ENCODE data around the gene STPG1.

Gene STPG1

GRCh38 chr1:24341260-24341659 is 72.3 kb downstream of the STPG1 start:
- WGBS, 2 experiments (ENCODE audit: insufficient coverage in 2 of 2): 45 to 60% methylated on average over 4 to 6 of the region's 8 CpGs
- Histone ChIP-seq H3K27ac (ENCODE audit: low read depth, low read length, severe bottlenecking) (no peak overlapping the region), H3K4me3 (ENCODE audit: extremely low read depth, insufficient read depth, low read length, poor library complexity, severe bottlenecking) (no peak overlapping the region), H3K4me1 (ENCODE audit: control insufficient read depth, insufficient read depth, low read length, poor library complexity, severe bottlenecking) (peaks cover 17% of the 10 kb centered on the region), H3K36me3 (ENCODE audit: control insufficient read depth, insufficient read depth, low read length) (no peaks in the 10 kb centered on the region), H3K9me3 (ENCODE audit: control insufficient read depth, low read length) (no peaks in the 10 kb centered on the region)

- 37 to 61% methylated on average over 4 to 6 of the region's 8 CpGs for WGBS, 2 experiments (ENCODE audit: insufficient coverage in 2 of 2)
- Histone ChIP-seq H3K27ac (ENCODE audit: low read depth, low read length, severe bottlenecking) (no peak overlapping the region), H3K4me3 (ENCODE audit: extremely low read depth, insufficient read depth, low read length, poor library complexity, severe bottlenecking) (no peak overlapping the region), H3K9me3 (ENCODE audit: control insufficient read depth, low read length) (no peaks in the 10 kb centered on the region), H3K4me1 (ENCODE audit: control insufficient read depth, insufficient read depth, low read length, poor library complexity, severe bottlenecking) (peaks cover 17% of the 10 kb centered on the region), H3K36me3 (ENCODE audit: control insufficient read depth, insufficient read depth, low read length) (no peaks in the 10 kb centered on the region)
Observed at GRCh38 chr1:24340770-24341169, 72.8 kb downstream of the STPG1 start.

- 96% methylated on average over 8 of the region's 8 CpGs for WGBS, 2 experiments (ENCODE audit: insufficient coverage in 2 of 2)
- Histone ChIP-seq H3K4me3 (ENCODE audit: extremely low read depth, insufficient read depth, low read length, poor library complexity, severe bottlenecking) (no peak overlapping the region), H3K9me3 (ENCODE audit: control insufficient read depth, low read length) (no peaks in the 10 kb centered on the region), H3K27ac (ENCODE audit: low read depth, low read length, severe bottlenecking) (no peak overlapping the region), H3K4me1 (ENCODE audit: control insufficient read depth, insufficient read depth, low read length, poor library complexity, severe bottlenecking) (peaks cover 17% of the 10 kb centered on the region), H3K36me3 (ENCODE audit: control insufficient read depth, insufficient read depth, low read length) (no peaks in the 10 kb centered on the region)
Observed at GRCh38 chr1:24339996-24340395, 73.6 kb downstream of the STPG1 start.

- no peak overlapping the region for H3K27ac ChIP-seq (ENCODE audit: low read depth, low read length, severe bottlenecking)
- 83 to 88% methylated on average over 5 of the region's 5 CpGs for WGBS, 2 experiments (ENCODE audit: insufficient coverage in 2 of 2)
- H3K36me3 ChIP-seq (ENCODE audit: control insufficient read depth, insufficient read depth, low read length): no peaks in the 10 kb centered on the region
- H3K9me3 ChIP-seq (ENCODE audit: control insufficient read depth, low read length): no peaks in the 10 kb centered on the region
- no peak overlapping the region for H3K4me3 ChIP-seq (ENCODE audit: extremely low read depth, insufficient read depth, low read length, poor library complexity, severe bottlenecking)
- H3K4me1 ChIP-seq (ENCODE audit: control insufficient read depth, insufficient read depth, low read length, poor library complexity, severe bottlenecking): peaks cover 20% of the 10 kb centered on the region
Observed at GRCh38 chr1:24338447-24338846, 75.1 kb downstream of the STPG1 start.

GRCh38 chr1:24337455-24337854 is 76.1 kb downstream of the STPG1 start:
- peaks cover 20% of the 10 kb centered on the region for H3K4me1 ChIP-seq (ENCODE audit: control insufficient read depth, insufficient read depth, low read length, poor library complexity, severe bottlenecking)
- H3K4me3 ChIP-seq (ENCODE audit: extremely low read depth, insufficient read depth, low read length, poor library complexity, severe bottlenecking): no peak overlapping the region
- H3K27ac ChIP-seq (ENCODE audit: low read depth, low read length, severe bottlenecking): no peak overlapping the region
- no peaks in the 10 kb centered on the region for H3K36me3 ChIP-seq (ENCODE audit: control insufficient read depth, insufficient read depth, low read length)
- 86 to 100% methylated on average over 2 to 4 of the region's 4 CpGs for WGBS, 2 experiments (ENCODE audit: insufficient coverage in 2 of 2)
- H3K9me3 ChIP-seq (ENCODE audit: control insufficient read depth, low read length): no peaks in the 10 kb centered on the region

- H3K27ac ChIP-seq (ENCODE audit: low read depth, low read length, severe bottlenecking): no peak overlapping the region
- H3K4me1 ChIP-seq (ENCODE audit: control insufficient read depth, insufficient read depth, low read length, poor library complexity, severe bottlenecking): peaks cover 19% of the 10 kb centered on the region
- 83 to 100% methylated on average over 1 to 2 of the region's 5 CpGs for WGBS, 2 experiments (ENCODE audit: insufficient coverage in 2 of 2)
- no peak overlapping the region for H3K4me3 ChIP-seq (ENCODE audit: extremely low read depth, insufficient read depth, low read length, poor library complexity, severe bottlenecking)
- no peaks in the 10 kb centered on the region for H3K9me3 ChIP-seq (ENCODE audit: control insufficient read depth, low read length)
- no peaks in the 10 kb centered on the region for H3K36me3 ChIP-seq (ENCODE audit: control insufficient read depth, insufficient read depth, low read length)
Observed at GRCh38 chr1:24336075-24336474, 77.5 kb downstream of the STPG1 start.

GRCh38 chr1:24331961-24332673 is 81.5 kb downstream of the STPG1 start:
- no peak overlapping the region for H3K4me3 ChIP-seq (ENCODE audit: extremely low read depth, insufficient read depth, low read length, poor library complexity, severe bottlenecking)
- H3K36me3 ChIP-seq (ENCODE audit: control insufficient read depth, insufficient read depth, low read length): no peaks in the 10 kb centered on the region
- 85 to 89% methylated on average over 3 to 7 of the region's 7 CpGs for WGBS, 2 experiments (ENCODE audit: insufficient coverage in 2 of 2)
- H3K9me3 ChIP-seq (ENCODE audit: control insufficient read depth, low read length): no peaks in the 10 kb centered on the region
- peaks cover 16% of the 10 kb centered on the region for H3K4me1 ChIP-seq (ENCODE audit: control insufficient read depth, insufficient read depth, low read length, poor library complexity, severe bottlenecking)
- H3K27ac ChIP-seq (ENCODE audit: low read depth, low read length, severe bottlenecking): no peak overlapping the region

- Histone ChIP-seq H3K27ac (ENCODE audit: low read depth, low read length, severe bottlenecking) (no peak overlapping the region), H3K4me3 (ENCODE audit: extremely low read depth, insufficient read depth, low read length, poor library complexity, severe bottlenecking) (no peak overlapping the region), H3K9me3 (ENCODE audit: control insufficient read depth, low read length) (no peaks in the 10 kb centered on the region), H3K4me1 (ENCODE audit: control insufficient read depth, insufficient read depth, low read length, poor library complexity, severe bottlenecking) (peaks cover 13% of the 10 kb centered on the region), H3K36me3 (ENCODE audit: control insufficient read depth, insufficient read depth, low read length) (no peaks in the 10 kb centered on the region)
- WGBS, 2 experiments (ENCODE audit: insufficient coverage in 2 of 2): 90 to 100% methylated on average over 1 to 2 of the region's 2 CpGs
Observed at GRCh38 chr1:24329797-24330543, 83.6 kb downstream of the STPG1 start.

GRCh38 chr1:24329331-24329730 is 84.3 kb downstream of the STPG1 start:
- H3K27ac ChIP-seq (ENCODE audit: low read depth, low read length, severe bottlenecking): no peak overlapping the region
- H3K4me1 ChIP-seq (ENCODE audit: control insufficient read depth, insufficient read depth, low read length, poor library complexity, severe bottlenecking): peaks cover 12% of the 10 kb centered on the region
- WGBS, 2 experiments (ENCODE audit: insufficient coverage in 2 of 2): 86 to 90% methylated on average over 9 of the region's 9 CpGs
- H3K9me3 ChIP-seq (ENCODE audit: control insufficient read depth, low read length): no peaks in the 10 kb centered on the region
- H3K4me3 ChIP-seq (ENCODE audit: extremely low read depth, insufficient read depth, low read length, poor library complexity, severe bottlenecking): no peak overlapping the region
- no peaks in the 10 kb centered on the region for H3K36me3 ChIP-seq (ENCODE audit: control insufficient read depth, insufficient read depth, low read length)

- no peaks in the 10 kb centered on the region for H3K9me3 ChIP-seq (ENCODE audit: control insufficient read depth, low read length)
- H3K27ac ChIP-seq (ENCODE audit: low read depth, low read length, severe bottlenecking): no peak overlapping the region
- 100% methylated on average over 1 of the region's 2 CpGs; no CpG with 5 or more reads in 1 of the 2 experiments for WGBS, 2 experiments (ENCODE audit: insufficient coverage in 2 of 2)
- H3K4me3 ChIP-seq (ENCODE audit: extremely low read depth, insufficient read depth, low read length, poor library complexity, severe bottlenecking): no peak overlapping the region
- peaks cover 16% of the 10 kb centered on the region for H3K4me1 ChIP-seq (ENCODE audit: control insufficient read depth, insufficient read depth, low read length, poor library complexity, severe bottlenecking)
- no peaks in the 10 kb centered on the region for H3K36me3 ChIP-seq (ENCODE audit: control insufficient read depth, insufficient read depth, low read length)
Observed at GRCh38 chr1:24327891-24328290, 85.7 kb downstream of the STPG1 start.

GRCh38 chr1:24327486-24327885 is 86.1 kb downstream of the STPG1 start:
- Histone ChIP-seq H3K27ac (ENCODE audit: low read depth, low read length, severe bottlenecking) (no peak overlapping the region), H3K9me3 (ENCODE audit: control insufficient read depth, low read length) (no peaks in the 10 kb centered on the region), H3K4me1 (ENCODE audit: control insufficient read depth, insufficient read depth, low read length, poor library complexity, severe bottlenecking) (peaks cover 20% of the 10 kb centered on the region), H3K4me3 (ENCODE audit: extremely low read depth, insufficient read depth, low read length, poor library complexity, severe bottlenecking) (no peak overlapping the region), H3K36me3 (ENCODE audit: control insufficient read depth, insufficient read depth, low read length) (no peaks in the 10 kb centered on the region)

Data from mesodermal cell (in vitro differentiated cells).